NT2/D1 (cell line): ENCODE measurements around the gene PSMD3.

Source experiments
- SUZ12 ChIP-seq: IDR thresholded peaks from 2 replicates; pipeline ENCODE4 v1.6.1; 2011; ENCODE audit not compliant: insufficient read length, insufficient read depth; ENCODE audit errors: extremely low read depth
- ZNF274 ChIP-seq: IDR thresholded peaks from 2 replicates; pipeline ENCODE4 v1.6.1; 2011; ENCODE audit warnings: mild to moderate bottlenecking, low read depth, low read length

GRCh38 chr17:39933912-39934311 lies 46.7 kb upstream of the PSMD3 start:
- TF ChIP-seq SUZ12 (no peak), ZNF274 (no peak)
